ENCODE measurements around the gene OGN.

The OGN gene

DNA sequence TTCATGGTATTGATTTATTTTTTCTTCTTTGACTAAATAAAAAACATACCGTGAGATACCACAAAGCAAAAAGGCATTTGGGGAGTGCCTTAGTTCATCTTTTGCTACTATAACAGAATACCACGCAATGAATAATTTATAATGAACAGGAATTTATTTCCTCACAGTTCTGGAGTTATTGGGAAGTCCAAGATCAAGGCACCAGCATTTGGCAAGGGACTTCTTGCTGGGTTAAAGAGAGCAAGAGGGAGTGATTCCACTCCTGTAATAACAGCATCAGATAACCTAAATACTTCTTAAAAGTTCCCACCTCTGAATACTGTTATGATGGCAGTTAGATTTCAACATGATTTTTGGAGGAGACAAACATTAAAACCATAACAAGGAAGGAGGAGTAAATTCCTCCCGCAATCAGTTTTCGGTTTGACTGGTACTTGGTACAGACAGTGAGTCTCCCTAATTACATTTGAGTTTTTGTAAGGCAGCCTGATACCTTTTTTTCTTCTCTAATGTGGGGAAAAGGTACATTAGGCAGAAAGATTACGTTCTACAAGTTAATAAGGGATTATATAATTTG lies 28.7 kb upstream of the OGN start:
- no peak overlapping the region for H3K27ac ChIP-seq
- TF ChIP-seq ZFX (IDR thresholded peaks at IDR 0.05): no peak
- TF ChIP-seq, protein P1, sequence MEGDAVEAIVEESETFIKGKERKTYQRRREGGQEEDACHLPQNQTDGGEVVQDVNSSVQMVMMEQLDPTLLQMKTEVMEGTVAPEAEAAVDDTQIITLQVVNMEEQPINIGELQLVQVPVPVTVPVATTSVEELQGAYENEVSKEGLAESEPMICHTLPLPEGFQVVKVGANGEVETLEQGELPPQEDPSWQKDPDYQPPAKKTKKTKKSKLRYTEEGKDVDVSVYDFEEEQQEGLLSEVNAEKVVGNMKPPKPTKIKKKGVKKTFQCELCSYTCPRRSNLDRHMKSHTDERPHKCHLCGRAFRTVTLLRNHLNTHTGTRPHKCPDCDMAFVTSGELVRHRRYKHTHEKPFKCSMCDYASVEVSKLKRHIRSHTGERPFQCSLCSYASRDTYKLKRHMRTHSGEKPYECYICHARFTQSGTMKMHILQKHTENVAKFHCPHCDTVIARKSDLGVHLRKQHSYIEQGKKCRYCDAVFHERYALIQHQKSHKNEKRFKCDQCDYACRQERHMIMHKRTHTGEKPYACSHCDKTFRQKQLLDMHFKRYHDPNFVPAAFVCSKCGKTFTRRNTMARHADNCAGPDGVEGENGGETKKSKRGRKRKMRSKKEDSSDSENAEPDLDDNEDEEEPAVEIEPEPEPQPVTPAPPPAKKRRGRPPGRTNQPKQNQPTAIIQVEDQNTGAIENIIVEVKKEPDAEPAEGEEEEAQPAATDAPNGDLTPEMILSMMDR (conservative IDR thresholded peaks at IDR 0.05): no peak

DNA sequence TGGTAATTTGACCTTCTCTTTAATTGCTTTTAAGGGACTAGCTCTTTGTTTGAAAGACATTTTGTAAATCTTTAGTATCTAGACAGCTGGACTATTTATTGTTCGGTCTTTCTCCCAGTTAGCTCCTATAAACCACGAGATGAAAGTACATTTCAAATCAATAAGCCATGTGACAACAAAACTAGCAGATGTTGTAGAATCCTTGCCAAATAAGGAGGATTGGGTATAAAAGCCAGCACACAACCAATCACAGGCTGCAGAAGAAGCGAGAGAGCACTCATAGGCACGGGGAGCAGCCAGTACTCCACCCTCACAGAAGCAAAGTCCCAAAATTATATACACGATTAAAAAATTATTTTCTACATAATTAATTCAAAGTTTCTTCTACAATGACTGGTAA lies 28.0 kb upstream of the OGN start:
- TF ChIP-seq, protein P1 (conservative IDR thresholded peaks at IDR 0.05): no peak
- TF ChIP-seq ZFX (IDR thresholded peaks at IDR 0.05): no peak
- no peak overlapping the region for H3K27ac ChIP-seq

DNA sequence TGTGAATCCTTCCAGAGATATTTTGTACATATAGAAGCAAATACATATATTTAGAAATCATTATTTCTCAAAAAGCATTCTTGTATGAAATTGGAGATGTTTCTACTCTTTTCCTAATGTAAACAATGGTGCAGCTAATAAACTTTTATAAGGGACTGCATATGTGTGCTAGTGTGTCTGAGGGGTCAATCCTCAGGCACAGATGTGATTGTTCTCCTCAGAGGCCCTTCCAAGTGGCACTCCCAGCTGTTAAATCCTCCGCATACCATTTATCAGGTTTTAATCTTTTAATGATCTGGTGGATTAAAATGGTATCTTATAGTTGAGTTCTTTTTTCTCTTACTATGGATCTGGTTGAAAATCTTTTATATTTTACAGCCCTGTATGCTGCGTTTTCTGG lies 25.5 kb upstream of the OGN start:
- TF ChIP-seq, protein P1 (conservative IDR thresholded peaks at IDR 0.05): no peak
- no peak for TF ChIP-seq ZFX (IDR thresholded peaks at IDR 0.05)
- H3K27ac ChIP-seq: no peak overlapping the region

DNA sequence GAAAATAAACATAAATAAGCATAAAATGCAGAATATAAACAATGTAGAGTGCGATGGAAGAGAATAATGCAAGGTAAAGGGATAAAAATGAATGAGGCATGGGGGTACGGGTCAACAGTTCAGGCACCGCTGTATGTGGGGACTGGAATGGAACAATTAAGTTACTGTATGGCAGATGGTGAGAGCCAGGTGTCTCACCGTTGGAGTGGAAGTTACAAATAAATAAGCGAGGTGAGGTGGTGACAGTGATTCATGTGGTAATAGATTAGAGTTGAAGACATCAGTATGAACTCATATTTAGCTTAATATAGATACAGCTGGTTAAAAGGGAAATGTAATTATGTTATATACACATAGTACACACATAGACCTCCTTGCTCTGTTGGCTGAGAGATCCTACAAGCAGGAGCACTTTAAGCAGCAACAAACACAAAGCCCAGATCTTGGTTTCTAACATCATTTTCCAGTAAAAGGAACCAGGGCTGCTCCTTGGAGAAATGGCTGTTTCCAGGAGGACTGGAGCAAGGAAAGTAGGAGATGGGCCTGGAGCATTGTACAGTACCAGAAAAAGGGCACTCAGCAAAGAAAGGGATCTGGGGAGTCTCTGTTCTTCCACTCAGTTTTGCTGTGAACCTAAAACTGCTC lies 22.2 kb upstream of the OGN start:
- TF ChIP-seq, protein P1 (conservative IDR thresholded peaks at IDR 0.05): no peak
- no peak for TF ChIP-seq ZFX (IDR thresholded peaks at IDR 0.05)
- H3K27ac ChIP-seq: no peak overlapping the region

DNA sequence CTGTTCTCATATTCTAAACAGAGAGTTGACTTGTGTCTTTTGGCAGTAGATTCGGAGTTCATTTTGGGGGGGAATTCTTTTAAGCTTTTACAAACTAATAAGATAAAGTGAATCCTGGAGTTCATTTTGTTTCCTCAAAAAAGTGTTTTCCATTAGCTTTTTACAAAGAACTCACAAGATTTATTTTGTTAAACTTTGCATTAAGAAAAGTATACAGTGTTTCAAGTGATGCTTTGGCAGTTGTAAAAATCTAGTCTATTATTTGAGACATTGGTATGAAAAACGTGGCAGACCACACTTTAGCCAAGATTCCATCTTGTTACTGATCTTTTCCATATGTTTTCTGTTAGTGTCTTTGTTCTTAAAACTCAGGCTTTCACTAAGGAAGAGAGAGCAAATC lies 21.1 kb upstream of the OGN start:
- TF ChIP-seq, protein P1 (conservative IDR thresholded peaks at IDR 0.05): no peak
- no peak for TF ChIP-seq ZFX (IDR thresholded peaks at IDR 0.05)
- no peak overlapping the region for H3K27ac ChIP-seq

DNA sequence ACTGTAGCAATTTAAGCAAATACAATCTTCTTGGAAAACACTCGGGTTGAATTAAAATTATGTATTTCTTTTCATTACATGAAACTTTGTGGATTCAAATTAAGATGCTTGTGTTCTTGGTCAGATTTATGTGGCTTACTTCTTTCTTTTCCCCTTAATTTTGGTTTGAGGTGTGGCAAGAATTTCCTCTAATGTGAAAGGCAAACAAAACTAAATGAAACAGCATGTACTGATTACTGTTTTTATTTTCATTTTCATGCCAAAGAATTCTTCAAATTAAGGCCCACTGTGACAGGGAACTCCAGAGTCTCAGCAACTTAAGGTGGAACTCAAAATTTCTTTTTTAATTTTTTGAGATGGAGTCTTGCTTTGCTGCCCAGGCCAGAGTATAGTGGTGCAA lies 20.0 kb upstream of the OGN start, which contains the start of gene OMD:
OMD (minus strand) TSS at position 132 of the 400 bp plus-strand sequence. CDS start 6,913 bp downstream, outside the sequence.
- H3K27ac ChIP-seq: no peak within 1 kb of the TSS
- TF ChIP-seq, protein P1 (conservative IDR thresholded peaks at IDR 0.05): no peak
- no peak for TF ChIP-seq ZFX (IDR thresholded peaks at IDR 0.05)

DNA sequence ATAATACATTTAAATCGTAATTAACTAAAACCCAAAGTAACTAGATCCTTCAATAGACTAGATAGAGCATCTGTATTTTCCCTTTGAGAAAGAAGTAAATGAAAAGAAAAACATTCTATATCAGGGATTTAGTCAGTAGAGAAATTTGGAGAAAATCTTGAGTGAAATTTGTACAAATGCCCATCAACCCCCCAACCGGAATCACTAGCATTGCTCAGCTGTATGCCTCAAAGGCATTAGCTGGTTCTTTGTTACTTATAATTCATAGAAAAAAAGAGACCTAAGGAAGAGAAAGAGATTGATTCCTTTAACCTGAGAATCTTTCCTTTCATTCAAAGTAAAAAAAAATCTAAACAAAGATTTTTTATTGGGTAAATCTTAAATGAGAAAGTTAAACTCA lies 19.2 kb upstream of the OGN start:
- no peak overlapping the region for H3K27ac ChIP-seq
- TF ChIP-seq ZFX (IDR thresholded peaks at IDR 0.05): no peak
- TF ChIP-seq, protein P1 (conservative IDR thresholded peaks at IDR 0.05): no peak

Measured in C4-2B (cell line).